WI38 (cell line): ENCODE results near the gene HTR3B.
A peak's percentile ranks its signal among the peaks of the same experiment; 100 is the strongest.

Experiments used
- H3K4me3 ChIP-seq: 2 replicates; pipeline ENCODE4 v1.5.1; 2011; ENCODE audit warnings: low read depth, mild to moderate bottlenecking, control low read depth, low read length
- CTCF ChIP-seq: IDR thresholded peaks from 2 replicates; pipeline ENCODE4 v1.5.1; 2012; ENCODE audit warnings: low read depth, mild to moderate bottlenecking, control low read depth, low read length

Gene HTR3B

DNA sequence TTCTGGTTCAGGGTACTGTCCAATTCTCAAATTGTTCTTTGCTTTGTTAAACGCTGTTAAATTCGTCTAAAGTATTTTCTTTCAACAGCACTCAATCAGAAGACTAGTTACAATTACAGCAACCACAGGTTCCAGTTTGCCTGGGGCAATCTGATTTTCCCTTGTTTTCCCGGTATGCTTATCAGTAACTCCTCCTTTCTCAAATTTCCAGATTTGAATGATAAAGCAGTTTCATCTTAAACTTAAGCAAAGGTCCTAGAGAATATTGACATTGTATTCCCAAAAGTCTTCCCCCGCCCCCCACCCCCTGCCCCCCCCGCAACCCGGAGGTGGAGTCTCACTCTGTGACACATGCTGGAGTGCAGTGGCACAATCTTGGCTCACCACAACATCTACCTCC lies 18.7 kb upstream of the HTR3B start:
- no peak overlapping the region for H3K4me3 ChIP-seq
- no peak for TF ChIP-seq CTCF

DNA sequence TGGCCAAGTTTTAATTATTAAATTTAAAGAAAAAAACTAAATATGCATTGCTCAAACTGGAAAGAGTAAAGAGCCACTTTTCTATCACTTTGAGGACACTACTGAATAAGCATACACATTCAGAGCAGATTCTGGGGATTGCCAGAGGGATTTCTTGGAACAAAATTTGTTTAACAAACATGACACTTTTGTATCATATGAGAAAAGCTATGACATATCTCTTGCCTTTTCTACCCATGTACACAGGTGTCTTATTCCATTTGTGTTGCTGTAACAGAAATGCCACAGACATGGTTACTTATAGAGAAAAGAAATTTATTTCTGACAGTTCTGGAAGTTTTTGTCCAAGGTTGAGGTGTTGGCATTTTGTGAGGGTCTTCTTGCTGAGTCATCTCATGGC lies 15.7 kb upstream of the HTR3B start:
- H3K4me3 ChIP-seq = no peak overlapping the region
- no peak for TF ChIP-seq CTCF

DNA sequence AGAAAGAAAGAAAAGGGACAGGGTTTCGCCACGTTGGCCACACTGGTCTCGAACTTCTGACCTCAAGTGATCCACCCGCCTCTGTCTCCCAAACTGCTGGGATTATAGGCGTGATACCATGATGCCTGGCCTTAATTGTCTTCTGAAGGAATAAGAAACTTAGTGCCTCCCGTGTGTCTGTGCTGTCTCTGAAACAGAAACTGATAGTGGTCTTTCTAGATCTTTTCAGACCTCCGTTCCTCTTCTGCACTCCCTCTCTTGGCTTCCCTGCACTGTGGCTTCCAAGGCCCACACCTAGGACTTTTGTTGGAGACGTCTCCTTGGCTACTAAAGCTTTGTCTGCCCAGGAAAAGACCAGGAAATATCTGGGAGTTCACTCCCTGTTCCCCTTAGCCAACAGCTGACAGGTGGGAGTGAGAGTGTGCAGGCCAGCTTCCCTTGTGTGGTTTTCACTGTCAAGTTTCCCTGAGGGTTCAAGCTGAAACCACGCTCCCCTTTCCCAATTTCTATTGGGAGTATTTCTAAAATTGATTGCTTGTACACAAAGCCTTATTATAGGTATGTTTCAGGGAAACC lies 10.1 kb upstream of the HTR3B start:
- no peak overlapping the region for H3K4me3 ChIP-seq
- TF ChIP-seq CTCF = no peak

DNA sequence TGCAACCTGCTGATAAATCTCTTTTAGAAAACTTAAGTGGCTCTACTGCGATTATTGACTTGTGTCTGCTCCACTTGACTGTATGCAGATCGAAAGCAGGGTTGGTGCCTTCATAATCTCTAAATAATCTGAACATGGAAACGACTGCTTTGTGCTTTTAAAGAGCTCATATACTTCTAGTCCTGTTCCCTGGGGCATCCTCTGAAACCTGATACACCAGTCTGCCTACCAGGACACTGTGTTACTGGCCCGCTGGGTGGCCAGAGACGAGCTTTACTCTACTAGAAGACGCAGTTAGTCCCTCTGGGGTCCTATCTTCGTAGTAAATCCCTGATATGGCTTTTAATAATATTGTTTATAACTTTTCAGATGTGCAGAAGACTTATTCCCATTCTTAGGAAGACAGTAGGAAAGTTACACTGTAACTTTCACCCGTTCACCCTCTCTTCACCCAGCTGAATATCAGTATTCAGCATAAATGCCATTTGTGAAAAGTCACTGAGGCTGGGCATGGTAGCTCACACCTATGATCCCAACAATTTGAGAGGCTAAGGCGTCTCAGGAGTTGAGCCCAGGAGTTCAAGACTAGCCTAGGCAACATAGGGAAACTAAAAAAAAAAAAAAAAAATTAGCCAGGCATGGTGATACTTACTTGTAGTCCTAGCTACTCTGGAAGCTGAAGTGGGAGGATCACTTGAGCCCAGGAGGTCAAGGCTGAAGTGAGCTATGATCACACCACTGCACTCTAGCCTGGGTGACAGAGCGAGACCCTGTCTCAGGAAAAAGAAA lies 9.0 kb upstream of the HTR3B start:
- H3K4me3 ChIP-seq = no peak overlapping the region

DNA sequence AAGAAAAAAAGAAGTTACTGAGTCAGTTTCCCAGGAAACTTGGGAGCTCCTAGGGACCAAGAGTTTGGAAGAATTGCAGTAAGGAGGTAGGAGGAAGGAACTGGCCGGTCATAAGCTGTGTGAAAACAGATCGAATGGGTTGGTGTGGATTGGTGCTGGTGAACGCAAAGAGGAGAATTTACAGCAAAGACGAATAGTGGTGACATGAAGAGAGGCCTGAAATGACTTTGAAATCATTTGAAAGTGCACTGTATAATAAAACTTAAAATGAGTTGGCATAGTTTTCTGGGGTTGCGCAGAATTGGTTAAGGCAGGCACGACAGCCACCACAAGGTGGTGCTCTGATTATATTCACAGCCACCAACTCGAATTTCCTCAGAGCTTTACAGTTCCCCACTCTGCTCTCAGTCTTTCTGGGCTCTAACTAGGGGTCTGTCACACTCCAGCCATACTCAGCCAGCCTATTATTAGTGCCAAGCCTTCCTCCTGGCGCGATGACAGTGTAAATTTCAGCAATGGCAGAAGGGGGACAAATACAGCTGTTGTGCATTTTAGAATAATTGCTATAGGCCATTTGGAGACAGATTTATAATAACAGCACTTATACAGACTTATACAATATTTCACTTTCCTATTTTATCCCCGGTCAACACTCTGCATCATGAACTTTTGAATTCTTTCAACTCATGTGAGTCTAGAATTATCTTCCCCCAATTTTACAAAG lies 8.3 kb upstream of the HTR3B start:
- no peak overlapping the region for H3K4me3 ChIP-seq
- TF ChIP-seq CTCF = peak; percentile 68

More for the DNA sequence above, 9.0 kb upstream of the HTR3B start:
- no peak for TF ChIP-seq CTCF

DNA sequence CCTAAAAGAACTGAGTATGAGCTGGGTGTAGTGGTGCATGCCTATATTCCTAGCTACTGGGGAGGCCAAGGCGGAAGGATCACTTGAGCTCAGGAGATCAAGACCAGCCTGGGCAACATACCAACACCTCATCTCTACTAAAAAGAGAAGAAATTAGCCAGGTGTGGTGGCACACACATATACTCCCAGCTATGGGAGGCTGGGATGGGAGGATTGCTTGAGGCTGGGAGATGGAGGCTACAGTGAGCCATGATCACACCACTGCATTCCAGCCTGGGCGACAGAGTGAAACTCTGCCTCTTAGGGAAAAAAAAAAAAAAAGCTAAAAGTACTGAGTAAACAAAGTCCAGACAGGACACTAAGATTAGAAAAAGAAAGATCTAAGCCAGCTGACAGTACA lies 3.5 kb upstream of the HTR3B start:
- no peak overlapping the region for H3K4me3 ChIP-seq
- TF ChIP-seq CTCF = no peak

DNA sequence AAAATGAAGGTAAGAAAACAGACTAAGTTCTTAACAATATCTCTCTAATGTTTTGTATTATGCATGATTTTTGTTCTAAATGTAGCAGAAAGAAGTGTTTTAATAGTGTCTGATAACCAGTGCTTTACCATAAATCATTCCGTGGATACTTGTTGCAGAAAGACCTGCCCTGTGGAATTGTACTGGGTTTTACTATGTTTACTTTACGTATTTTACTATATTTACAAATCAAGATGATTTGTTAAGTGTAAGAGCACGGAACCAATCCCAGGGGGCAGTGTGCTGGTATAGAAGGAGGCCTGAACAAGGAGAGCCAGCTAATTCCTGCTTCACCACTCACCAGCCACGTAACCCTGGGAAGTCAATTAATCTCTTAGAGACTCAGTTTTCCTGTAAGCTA lies 1.4 kb downstream of the HTR3B start:
- no peak overlapping the region for H3K4me3 ChIP-seq
- TF ChIP-seq CTCF = 0 out of 2 replicates have a peak, but pooled peaks have one; percentile 10
